Liver (tissue), 9 donors: Measurements from ENCODE around the gene CARD19. TPM values are rescaled to one million over a fixed set of nuclear protein-coding genes. Genes with fewer than 3 reads are reported as not detected.

ENCODE experiments used
- DNase-seq: peaks from one replicate; pipeline ENCODE4 v3.0.0-alpha.2; 2017; ENCODE audit warnings: low spot score
- H3K27ac ChIP-seq, 2 donors: one replicate each; pipeline ENCODE4 v1.7.0; 2013; ENCODE audit warnings: inconsistent platforms in 2 of 2, low read length in 2 of 2, control low read depth in 1 of 2, low read depth in 1 of 2, mild to moderate bottlenecking in 1 of 2
- H3K27me3 ChIP-seq, 4 donors: one replicate each; pipeline versions ENCODE4 v1.6.1 to v1.7.0; 2013; ENCODE audit warnings: low read length in 3 of 4, inconsistent platforms in 1 of 4, mild to moderate bottlenecking in 1 of 4, moderate library complexity in 1 of 4; ENCODE audit not compliant: control insufficient read depth in 4 of 4, insufficient read depth in 4 of 4
- H3K36me3 ChIP-seq, 4 donors: one replicate each; pipeline versions ENCODE4 v1.6.1 to v1.7.0; 2013; ENCODE audit warnings: low read length in 3 of 4, mild to moderate bottlenecking in 3 of 4, low read depth in 1 of 4, moderate library complexity in 1 of 4; ENCODE audit not compliant: control insufficient read depth in 4 of 4, insufficient read depth in 3 of 4
- H3K4me1 ChIP-seq, 4 donors: one replicate each; pipeline versions ENCODE4 v1.6.1 to v1.7.0; 2013; ENCODE audit warnings: low read length in 3 of 4, mild to moderate bottlenecking in 3 of 4, moderate library complexity in 1 of 4; ENCODE audit not compliant: control insufficient read depth in 4 of 4, insufficient read depth in 4 of 4
- H3K4me3 ChIP-seq, 3 donors: one replicate each; pipeline versions ENCODE4 v1.6.1 to v1.7.0; 2013; ENCODE audit warnings: low read length in 3 of 3, control low read depth in 1 of 3, low read depth in 1 of 3, mild to moderate bottlenecking in 1 of 3
- H3K9ac ChIP-seq, 2 donors: one replicate each; pipeline ENCODE4 v1.7.0; 2013; ENCODE audit warnings: low read length in 2 of 2, mild to moderate bottlenecking in 2 of 2, moderate library complexity in 2 of 2, control low read depth in 1 of 2, low read depth in 1 of 2
- H3K9me3 ChIP-seq, 4 donors: one replicate each; pipeline versions ENCODE4 v1.6.1 to v1.7.0; 2013; ENCODE audit warnings: low read length in 3 of 4; ENCODE audit not compliant: control insufficient read depth in 4 of 4
- CTCF ChIP-seq: fragments of 150-350 bp; IDR thresholded peaks from 2 replicates; pipeline ENCODE4 v1.5.1; 2017; ENCODE audit warnings: improper control_type of control experiment, low read depth, low read length; ENCODE audit not compliant: missing input control
- GABPA ChIP-seq, 2 donors: IDR thresholded peaks in 1 of 2; conservative IDR thresholded peaks in 1 of 2; 2 replicates each; pipeline ENCODE4 v1.6.1; 2016; ENCODE audit warnings: antibody characterized with exemption in 2 of 2, mild to moderate bottlenecking in 1 of 2, moderate library complexity in 1 of 2
- HNF4A ChIP-seq, 2 donors: conservative IDR thresholded peaks; 2 replicates each; pipeline ENCODE4 v1.6.1; 2016; ENCODE audit warnings: antibody characterized with exemption in 2 of 2, mild to moderate bottlenecking in 2 of 2
- HNF4G ChIP-seq: IDR thresholded peaks from 2 replicates; pipeline ENCODE4 v1.6.1; 2016; ENCODE audit warnings: antibody characterized with exemption
- RAD21 ChIP-seq, 2 donors: IDR thresholded peaks; 2 replicates each; pipeline ENCODE4 v1.6.1; 2016; ENCODE audit warnings: antibody characterized with exemption in 2 of 2, mild to moderate bottlenecking in 2 of 2
- RXRA ChIP-seq, 2 donors: IDR thresholded peaks; 2 replicates each; pipeline ENCODE4 v1.6.1; 2017 to 2018; ENCODE audit warnings: antibody characterized with exemption in 2 of 2, mild to moderate bottlenecking in 1 of 2
- TAF1 ChIP-seq: conservative IDR thresholded peaks from 2 replicates; pipeline ENCODE4 v1.6.1; 2016; ENCODE audit warnings: antibody characterized with exemption, mild to moderate bottlenecking
- WGBS: extraction: QIAGEN DNeasy Blood & Tissue Kit; methylation state at CpG from one replicate; pipeline ENCODE4 v1.1.7; 2013; 5-methylcytosine and 5-hydroxymethylcytosine counted together
- polyA plus RNA-seq, 2 donors: library from polyadenylated mRNA; stranded (reverse) in 1 of 2; unstranded in 1 of 2; fragments of 200-250 nt in 1 of 2; fragments of >200 nt in 1 of 2; fragmentation: Nextera tagmentation in 1 of 2; extraction: Ambion mirVana in 1 of 2; gene quantifications; one replicate each; pipeline versions ENCODE4 v1.2.1 to v1.2.3, GENCODE V29; 2013 to 2015
- total RNA-seq, 2 donors: library from RNA; depleted of rRNA; stranded (reverse); fragments of >200 nt; gene quantifications; one replicate each; pipeline ENCODE4 v1.2.3, GENCODE V29; 2014
- TF ChIP-seq, protein P1 (sequence below): IDR thresholded peaks from 2 replicates; pipeline ENCODE4 v1.6.1; 2016; ENCODE audit warnings: antibody characterized with exemption, mild to moderate bottlenecking
- donor health status: healthy.
- donor health status: healthy.
- donor health status: healthy.
- donor health status: healthy.
- donor health status: healthy.

Gene CARD19
- total and polyA plus RNA-seq, 4 donors = 13.0 to 18.2 (median 16.3) TPM

- no peaks in the 10 kb centered on the region for H3K27me3 ChIP-seq
- TF ChIP-seq CTCF (no peak), HNF4A (conservative IDR thresholded peaks at IDR 0.05) (peak; percentile 46 to 51), RAD21 (IDR thresholded peaks at IDR 0.05) (peak in 1 of 2 donors; percentile 31)
- TF ChIP-seq, protein P1, sequence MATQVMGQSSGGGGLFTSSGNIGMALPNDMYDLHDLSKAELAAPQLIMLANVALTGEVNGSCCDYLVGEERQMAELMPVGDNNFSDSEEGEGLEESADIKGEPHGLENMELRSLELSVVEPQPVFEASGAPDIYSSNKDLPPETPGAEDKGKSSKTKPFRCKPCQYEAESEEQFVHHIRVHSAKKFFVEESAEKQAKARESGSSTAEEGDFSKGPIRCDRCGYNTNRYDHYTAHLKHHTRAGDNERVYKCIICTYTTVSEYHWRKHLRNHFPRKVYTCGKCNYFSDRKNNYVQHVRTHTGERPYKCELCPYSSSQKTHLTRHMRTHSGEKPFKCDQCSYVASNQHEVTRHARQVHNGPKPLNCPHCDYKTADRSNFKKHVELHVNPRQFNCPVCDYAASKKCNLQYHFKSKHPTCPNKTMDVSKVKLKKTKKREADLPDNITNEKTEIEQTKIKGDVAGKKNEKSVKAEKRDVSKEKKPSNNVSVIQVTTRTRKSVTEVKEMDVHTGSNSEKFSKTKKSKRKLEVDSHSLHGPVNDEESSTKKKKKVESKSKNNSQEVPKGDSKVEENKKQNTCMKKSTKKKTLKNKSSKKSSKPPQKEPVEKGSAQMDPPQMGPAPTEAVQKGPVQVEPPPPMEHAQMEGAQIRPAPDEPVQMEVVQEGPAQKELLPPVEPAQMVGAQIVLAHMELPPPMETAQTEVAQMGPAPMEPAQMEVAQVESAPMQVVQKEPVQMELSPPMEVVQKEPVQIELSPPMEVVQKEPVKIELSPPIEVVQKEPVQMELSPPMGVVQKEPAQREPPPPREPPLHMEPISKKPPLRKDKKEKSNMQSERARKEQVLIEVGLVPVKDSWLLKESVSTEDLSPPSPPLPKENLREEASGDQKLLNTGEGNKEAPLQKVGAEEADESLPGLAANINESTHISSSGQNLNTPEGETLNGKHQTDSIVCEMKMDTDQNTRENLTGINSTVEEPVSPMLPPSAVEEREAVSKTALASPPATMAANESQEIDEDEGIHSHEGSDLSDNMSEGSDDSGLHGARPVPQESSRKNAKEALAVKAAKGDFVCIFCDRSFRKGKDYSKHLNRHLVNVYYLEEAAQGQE = no peak
- DNase-seq = no peak
- no peaks in the 10 kb centered on the region for H3K9me3 ChIP-seq
- no peaks in the 10 kb centered on the region for H3K36me3 ChIP-seq
- WGBS = 38% methylated on average over 5 of the region's 5 CpGs
- peaks cover 3 to 11% (median 6%) of the 10 kb centered on the region in 4 donors for H3K4me1 ChIP-seq
- H3K27ac ChIP-seq = no peak overlapping the region
- no peak overlapping the region for H3K9ac ChIP-seq
- no peak overlapping the region for H3K4me3 ChIP-seq
Observed at GRCh38 chr9:93072383-93072795, 23.6 kb upstream of the CARD19 start.

DNA sequence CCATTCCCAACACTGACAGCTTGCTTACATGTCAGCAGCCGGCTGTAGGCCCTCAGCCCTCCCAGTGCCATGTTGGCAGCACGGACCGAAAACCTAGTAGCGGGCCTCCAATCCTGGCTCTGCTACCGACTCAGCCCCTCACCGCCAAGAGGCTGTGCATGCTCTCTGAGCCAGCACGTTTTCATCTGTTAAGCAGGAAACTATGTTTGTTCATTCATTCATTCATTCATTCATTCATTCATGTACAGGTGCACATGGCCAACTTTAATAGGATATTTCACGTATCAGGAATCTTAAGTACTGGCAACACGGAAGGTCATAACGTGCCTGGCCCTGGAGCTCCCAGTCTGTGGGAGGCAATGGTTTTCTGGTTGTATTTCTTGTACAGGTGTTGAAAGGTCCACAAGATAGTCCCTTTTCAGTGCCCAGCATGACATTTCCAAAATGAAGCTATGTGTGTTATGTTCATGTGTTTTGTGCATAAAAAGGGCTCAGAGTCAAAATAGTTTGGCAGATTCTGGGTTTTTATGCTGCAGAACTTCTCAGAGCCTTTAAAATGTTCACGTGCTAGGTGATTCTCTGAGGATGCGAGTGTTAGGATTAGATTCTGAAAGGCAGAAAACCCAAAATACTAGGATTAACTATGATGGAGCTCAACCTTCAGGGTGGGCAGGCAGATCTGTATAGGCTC is 19.8 kb upstream of the CARD19 start:
- no peak overlapping the region for H3K9ac ChIP-seq
- peaks cover 0 to 5% (median 0%) of the 10 kb centered on the region in 4 donors for H3K36me3 ChIP-seq
- H3K4me3 ChIP-seq = no peak overlapping the region
- no peaks in the 10 kb centered on the region for H3K27me3 ChIP-seq
- H3K27ac ChIP-seq = no peak overlapping the region
- TF ChIP-seq RXRA (IDR thresholded peaks at IDR 0.05) (no peak), TAF1 (no peak), GABPA (IDR thresholded peaks at IDR 0.05 in 1 of 2, conservative IDR thresholded peaks at IDR 0.05 in 1 of 2) (no peak), HNF4G (no peak)
- TF ChIP-seq, protein P1 = no peak
- peaks cover 3 to 11% (median 6%) of the 10 kb centered on the region in 4 donors for H3K4me1 ChIP-seq
- H3K9me3 ChIP-seq = no peaks in the 10 kb centered on the region
- WGBS = 88% methylated on average over 12 of the region's 12 CpGs
- DNase-seq = no peak
